ENCODE data around the gene PRAMEF20.
"Not testable (repeated sequence)": the region's sequence is repeated elsewhere in the genome, so short reads cannot be mapped to it uniquely, and the experiment has no call there.

DNA sequence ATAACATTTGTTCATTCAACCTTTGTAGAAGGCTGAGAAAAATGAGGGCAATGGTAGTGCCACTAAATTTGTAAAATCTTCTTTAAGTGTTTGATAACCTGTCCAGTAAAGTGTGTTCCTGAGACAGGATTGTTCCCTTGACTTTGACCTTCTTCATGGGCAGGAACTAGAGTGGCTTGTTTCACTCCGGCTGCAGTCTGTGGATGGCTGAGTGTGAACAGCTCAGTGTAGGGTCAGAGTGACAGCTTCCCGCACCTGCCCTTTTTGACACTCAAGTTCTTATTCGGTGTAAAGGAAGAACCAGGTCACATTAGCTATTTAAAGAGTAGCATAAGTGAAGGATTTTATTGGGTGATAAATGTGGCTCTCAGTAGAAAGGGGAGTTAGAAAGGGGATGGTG is 29.9 kb upstream of the PRAMEF20 start:
- TF ChIP-seq EZH2 (IDR thresholded peaks at IDR 0.05; ENCODE audit: borderline replicate concordance, low read length), result not testable (repeated sequence)
- TF ChIP-seq, protein P1, sequence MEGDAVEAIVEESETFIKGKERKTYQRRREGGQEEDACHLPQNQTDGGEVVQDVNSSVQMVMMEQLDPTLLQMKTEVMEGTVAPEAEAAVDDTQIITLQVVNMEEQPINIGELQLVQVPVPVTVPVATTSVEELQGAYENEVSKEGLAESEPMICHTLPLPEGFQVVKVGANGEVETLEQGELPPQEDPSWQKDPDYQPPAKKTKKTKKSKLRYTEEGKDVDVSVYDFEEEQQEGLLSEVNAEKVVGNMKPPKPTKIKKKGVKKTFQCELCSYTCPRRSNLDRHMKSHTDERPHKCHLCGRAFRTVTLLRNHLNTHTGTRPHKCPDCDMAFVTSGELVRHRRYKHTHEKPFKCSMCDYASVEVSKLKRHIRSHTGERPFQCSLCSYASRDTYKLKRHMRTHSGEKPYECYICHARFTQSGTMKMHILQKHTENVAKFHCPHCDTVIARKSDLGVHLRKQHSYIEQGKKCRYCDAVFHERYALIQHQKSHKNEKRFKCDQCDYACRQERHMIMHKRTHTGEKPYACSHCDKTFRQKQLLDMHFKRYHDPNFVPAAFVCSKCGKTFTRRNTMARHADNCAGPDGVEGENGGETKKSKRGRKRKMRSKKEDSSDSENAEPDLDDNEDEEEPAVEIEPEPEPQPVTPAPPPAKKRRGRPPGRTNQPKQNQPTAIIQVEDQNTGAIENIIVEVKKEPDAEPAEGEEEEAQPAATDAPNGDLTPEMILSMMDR (IDR thresholded peaks at IDR 0.05; ENCODE audit: low read length), result not testable (repeated sequence)
